H1 (cell line): Measurements from ENCODE around the gene PTTG1IP. TPM values are rescaled to one million over a fixed set of nuclear protein-coding genes. Genes with fewer than 3 reads are reported as not detected.

Experiments used
- CTCF ChIA-PET: fragments of 300-600 bp; sonication (Branson Sonifier 250); formaldehyde crosslinking; loops from one replicate; lab custom pipeline; 2021; ENCODE audit not compliant: partially characterized antibody; lab: Charles Lee
- POLR2A ChIA-PET: fragments of 300-600 bp; sonication (Branson Sonifier 250); formaldehyde crosslinking; loops from one replicate; lab custom pipeline; 2021; ENCODE audit warnings: inconsistent platforms; ENCODE audit not compliant: partially characterized antibody; lab: Charles Lee
- DNase-seq, 2 experiments: peaks; one replicate each; pipeline versions ENCODE4 v3.0.0 to v3.0.0-alpha.2; 2010 to 2022; ENCODE audit warnings: low spot score in 2 of 2, low read depth in 1 of 2, mixed read lengths in 1 of 2
- FAIRE-seq: peaks from 2 replicates; lab custom pipeline; 2011; peaks lifted over from hg19 to GRCh38; lab: Jason Lieb, UNC
- H2AFZ ChIP-seq: 2 replicates; pipeline ENCODE4 v1.8.1; 2012; ENCODE audit warnings: low read length, inconsistent platforms
- H2AK5ac ChIP-seq: 2 replicates; pipeline ENCODE4 v1.6.1; 2013; ENCODE audit warnings: low read depth, low read length
- H2BK120ac ChIP-seq: replicated peaks from 2 replicates; pipeline ENCODE3; 2013; ENCODE audit warnings: low read depth, low read length, inconsistent platforms
- H2BK12ac ChIP-seq: 2 replicates; pipeline ENCODE4 v1.6.1; 2013; ENCODE audit warnings: low read depth, low read length
- H2BK15ac ChIP-seq: 2 replicates; pipeline ENCODE4 v1.6.1; 2013; ENCODE audit warnings: low read length
- H2BK20ac ChIP-seq: 2 replicates; pipeline ENCODE4 v1.6.1; 2013; ENCODE audit warnings: low read length
- H2BK5ac ChIP-seq: 2 replicates; pipeline ENCODE4 v1.6.1; 2013; ENCODE audit warnings: low read depth, low read length
- H3K14ac ChIP-seq: 2 replicates; pipeline ENCODE4 v1.6.1; 2013; ENCODE audit warnings: inconsistent platforms; ENCODE audit not compliant: insufficient read length
- H3K18ac ChIP-seq: 2 replicates; pipeline ENCODE4 v1.6.1; 2013; ENCODE audit warnings: low read length; ENCODE audit errors: extremely low read depth
- H3K23ac ChIP-seq: 2 replicates; pipeline ENCODE4 v1.6.1; 2013; ENCODE audit warnings: inconsistent platforms; ENCODE audit not compliant: insufficient read length
- H3K23me2 ChIP-seq: 2 replicates; pipeline ENCODE4 v1.6.1; 2013; ENCODE audit warnings: low read depth, low read length
- H3K27ac ChIP-seq: 2 replicates; pipeline ENCODE4 v1.6.1; 2011; ENCODE audit warnings: low read depth, low read length, inconsistent platforms
- H3K27me3 ChIP-seq, 4 experiments: replicated peaks in 1 of 4; 1 replicate in 1 of 4; 2 replicates in 3 of 4; pipeline versions ENCODE4 v1.6.1 to v1.8.1; 2011 to 2013; ENCODE audit warnings: low read length in 3 of 4, mild to moderate bottlenecking in 3 of 4, inconsistent platforms in 2 of 4, mixed read lengths in 2 of 4, moderate library complexity in 1 of 4; ENCODE audit not compliant: control insufficient read depth in 3 of 4, insufficient read depth in 3 of 4; ENCODE audit errors: extremely low read depth in 1 of 4
- H3K36me3 ChIP-seq, 4 experiments: 2 replicates each; pipeline versions ENCODE4 v1.6.1 to v1.8.1; 2011 to 2013; ENCODE audit warnings: mild to moderate bottlenecking in 4 of 4, low read length in 3 of 4, moderate library complexity in 2 of 4, control low read depth in 1 of 4, inconsistent platforms in 1 of 4; ENCODE audit not compliant: insufficient read depth in 4 of 4, control insufficient read depth in 2 of 4
- H3K4ac ChIP-seq: replicated peaks from 2 replicates; pipeline ENCODE3; 2013; ENCODE audit warnings: low read length, low read depth, mixed read lengths, inconsistent platforms; ENCODE audit not compliant: insufficient read length
- H3K4me1 ChIP-seq, 4 experiments: replicated peaks in 1 of 4; 1 replicate in 1 of 4; 2 replicates in 3 of 4; pipeline versions ENCODE4 v1.6.1 to v1.8.1; 2011 to 2013; ENCODE audit warnings: low read length in 3 of 4, inconsistent platforms in 2 of 4, mixed read lengths in 1 of 4; ENCODE audit not compliant: insufficient read depth in 4 of 4, control insufficient read depth in 3 of 4
- H3K4me2 ChIP-seq, 2 experiments: 2 replicates each; pipeline versions ENCODE4 v1.6.1 to v1.8.1; 2011 to 2013; ENCODE audit warnings: low read depth in 2 of 2, low read length in 2 of 2, control low read depth in 1 of 2, inconsistent platforms in 1 of 2, mild to moderate bottlenecking in 1 of 2; ENCODE audit not compliant: insufficient read depth in 1 of 2
- H3K4me3 ChIP-seq, 4 experiments: fragments of 200-600, 300-600 bp in 1 of 4; sonication (generic), shearing (Covaris generic), sonication (Bioruptor Twin) in 1 of 4; 2 replicates each; pipeline versions ENCODE4 v1.5.1 to v1.8.1; 2011 to 2016; ENCODE audit warnings: low read length in 4 of 4, low read depth in 3 of 4, control low read depth in 2 of 4, inconsistent platforms in 2 of 4, mild to moderate bottlenecking in 2 of 4, mixed read lengths in 1 of 4, moderate library complexity in 1 of 4; ENCODE audit not compliant: insufficient read depth in 2 of 4; ENCODE audit errors: extremely low read depth in 1 of 4
- H3K56ac ChIP-seq: replicated peaks from 2 replicates; pipeline ENCODE3; 2013; ENCODE audit warnings: low read depth, mild to moderate bottlenecking, mixed read lengths, low read length, inconsistent platforms; ENCODE audit not compliant: insufficient read length
- H3K79me1 ChIP-seq: 2 replicates; pipeline ENCODE4 v1.6.1; 2013; ENCODE audit warnings: low read depth, low read length, control low read depth
- H3K79me2 ChIP-seq, 2 experiments: 2 replicates each; pipeline versions ENCODE4 v1.6.1 to v1.8.1; 2012 to 2013; ENCODE audit warnings: low read length in 2 of 2, mild to moderate bottlenecking in 2 of 2, inconsistent platforms in 1 of 2; ENCODE audit not compliant: insufficient read depth in 2 of 2, control insufficient read depth in 1 of 2
- H3K9ac ChIP-seq, 4 experiments: replicated peaks in 1 of 4; 1 replicate in 1 of 4; 2 replicates in 3 of 4; pipeline versions ENCODE4 v1.6.1 to v1.8.1; 2011 to 2013; ENCODE audit warnings: low read depth in 3 of 4, low read length in 3 of 4, control low read depth in 2 of 4, mild to moderate bottlenecking in 2 of 4, moderate library complexity in 2 of 4, inconsistent platforms in 1 of 4; ENCODE audit errors: extremely low read depth in 1 of 4
- H3K9me3 ChIP-seq, 2 experiments: 2 replicates each; pipeline versions ENCODE4 v1.6.1 to v1.8.1; 2012 to 2013; ENCODE audit warnings: mild to moderate bottlenecking in 2 of 2, moderate library complexity in 2 of 2, control low read depth in 1 of 2, inconsistent platforms in 1 of 2, low read depth in 1 of 2, low read length in 1 of 2, mixed read lengths in 1 of 2; ENCODE audit not compliant: insufficient read depth in 2 of 2
- H4K20me1 ChIP-seq, 2 experiments: replicated peaks in 1 of 2; 2 replicates each; pipeline versions ENCODE3 to v1.8.1; 2011 to 2013; ENCODE audit warnings: inconsistent platforms in 2 of 2, low read length in 2 of 2, mild to moderate bottlenecking in 1 of 2; ENCODE audit not compliant: insufficient read depth in 2 of 2, control insufficient read depth in 1 of 2
- H4K5ac ChIP-seq: 2 replicates; pipeline ENCODE4 v1.6.1; 2013; ENCODE audit warnings: low read length, low read depth, mixed read lengths, inconsistent platforms; ENCODE audit not compliant: insufficient read length
- H4K8ac ChIP-seq: 2 replicates; pipeline ENCODE4 v1.8.0; 2013; ENCODE audit warnings: mild to moderate bottlenecking, moderate library complexity, low read length, inconsistent platforms; ENCODE audit not compliant: insufficient read depth; ENCODE audit errors: extremely low read depth
- H4K91ac ChIP-seq: replicated peaks from 2 replicates; pipeline ENCODE3; 2013; ENCODE audit warnings: low read length, mixed read lengths, inconsistent platforms; ENCODE audit not compliant: insufficient read length
- KDM1A ChIP-seq: fragments of 200-600, 300-600 bp; sonication (generic); IDR thresholded peaks from 2 replicates; pipeline ENCODE4 v1.7.1; 2016; ENCODE audit warnings: mild to moderate bottlenecking, low read length, borderline replicate concordance
- NRF1 ChIP-seq: IDR thresholded peaks from 2 replicates; pipeline ENCODE4 v1.6.1; 2011; ENCODE audit warnings: mild to moderate bottlenecking, low read depth, low read length, improper control_type of control experiment
- POLR2A ChIP-seq, 2 experiments: IDR thresholded peaks; 1 replicate in 1 of 2; 2 replicates in 1 of 2; pipeline ENCODE4 v1.6.1; 2011; ENCODE audit warnings: low read depth in 2 of 2, low read length in 2 of 2, mild to moderate bottlenecking in 2 of 2; ENCODE audit errors: control extremely low read depth in 1 of 2
- TAF1 ChIP-seq: IDR thresholded peaks from 2 replicates; pipeline ENCODE4 v1.6.1; 2011; ENCODE audit warnings: mild to moderate bottlenecking, low read depth, low read length
- WGBS, 2 experiments: shearing (Covaris generic) in 1 of 2; methylation state at CpG; one replicate each; pipeline versions ENCODE4 v1.1.6 to v1.1.7; 2013 to 2015; ENCODE audit warnings: low lambda C conversion rate in 2 of 2, mixed read lengths in 2 of 2, inconsistent platforms in 1 of 2, low coverage in 1 of 2, missing lambda C conversion rate in 1 of 2; ENCODE audit not compliant: insufficient replicate concordance in 2 of 2, insufficient coverage in 1 of 2, insufficient read length in 1 of 2; ENCODE audit errors: extremely low coverage in 1 of 2, missing lambda C conversion rate in 1 of 2; 5-methylcytosine and 5-hydroxymethylcytosine counted together
- polyA plus RNA-seq, 7 experiments: library from polyadenylated mRNA; depleted of rRNA in 3 of 7; stranded (reverse) in 5 of 7; unstranded in 2 of 7; fragments of >200 nt in 5 of 7; fragments of 200-250 nt in 2 of 7; gene quantifications; 1 replicate in 5 of 7; 2 replicates in 1 of 7; 4 replicates in 1 of 7; pipeline versions ENCODE4 v1.2.1 to v1.2.3, GENCODE V29; 2011 to 2013; ENCODE audit warnings: missing spikeins in 2 of 7, mixed read lengths in 2 of 7
- total RNA-seq: library from RNA; stranded (reverse); fragmentation: NEBNext Ultra II Directional; extraction: Animal tissue kit (Norgen Biotek cat#: 25700); gene quantifications from 2 replicates; pipeline ENCODE4 v1.2.1, GENCODE V29; 2021
- TF ChIP-seq, protein P1 (sequence below): IDR thresholded peaks from 2 replicates; pipeline ENCODE4 v1.6.1; 2011; ENCODE audit warnings: low read length, improper control_type of control experiment

PTTG1IP gene
- total and polyA plus RNA-seq, 2 of the 8 experiments (the other 6 are each of a cell fraction or from before 2014, with no cell fraction given): 90.8 to 130 TPM

GRCh38 chr21:44838951-44839350, 34.5 kb downstream of the PTTG1IP start:
- no peak overlapping the region for H2BK120ac ChIP-seq
- no peaks in the 10 kb centered on the region; a peak in 1 of 8 replicates for H3K36me3 ChIP-seq
- no peak overlapping the region for H4K8ac ChIP-seq
- no peak overlapping the region for H3K27ac ChIP-seq
- no peak overlapping the region for H3K23ac ChIP-seq
- no peak overlapping the region for H3K18ac ChIP-seq
- no peaks in the 10 kb centered on the region for H3K79me1 ChIP-seq
- 84% methylated on average over 9 of the region's 9 CpGs; no CpG with 5 or more reads in 1 of the 2 experiments for WGBS, 2 experiments
- H4K5ac ChIP-seq: no peak overlapping the region
- no peak overlapping the region for H2BK20ac ChIP-seq
- ChIA-PET CTCF (interaction anchor here (0.6 to 1.3 kb wide), 2 partner anchors 12 to 70 kb away, joined by 3 read pairs; no protein-coding TSS in a partner anchor), POLR2A (no interaction called here)
- FAIRE-seq: no peak
- H3K4me2 ChIP-seq: no peak overlapping the region
- H4K20me1 ChIP-seq: no peaks in the 10 kb centered on the region
- H3K9me3 ChIP-seq: no peaks in the 10 kb centered on the region
- no peak overlapping the region for H2BK12ac ChIP-seq
- H3K56ac ChIP-seq: no peak overlapping the region
- no peak overlapping the region for H3K4ac ChIP-seq
- no peak overlapping the region for H2BK5ac ChIP-seq
- H2AK5ac ChIP-seq: no peak overlapping the region
- no peak overlapping the region for H3K14ac ChIP-seq
- H3K4me3 ChIP-seq: no peak overlapping the region
- H3K9ac ChIP-seq: no peak overlapping the region
- H3K79me2 ChIP-seq: no peaks in the 10 kb centered on the region
- no peak for DNase-seq
- no peaks in the 10 kb centered on the region; the same call in 1 of the 2 replicates for H3K23me2 ChIP-seq
- H3K27me3 ChIP-seq: no peaks in the 10 kb centered on the region
- no peak overlapping the region for H2AFZ ChIP-seq
- TF ChIP-seq KDM1A: no peak
- no peak for TF ChIP-seq POLR2A (IDR thresholded peaks at IDR 0.05; ENCODE audit: control extremely low read depth in 1 of 2, low read depth in 2 of 2, low read length in 2 of 2)
- TF ChIP-seq NRF1: no peak
- no peak for TF ChIP-seq TAF1
- TF ChIP-seq, protein P1, sequence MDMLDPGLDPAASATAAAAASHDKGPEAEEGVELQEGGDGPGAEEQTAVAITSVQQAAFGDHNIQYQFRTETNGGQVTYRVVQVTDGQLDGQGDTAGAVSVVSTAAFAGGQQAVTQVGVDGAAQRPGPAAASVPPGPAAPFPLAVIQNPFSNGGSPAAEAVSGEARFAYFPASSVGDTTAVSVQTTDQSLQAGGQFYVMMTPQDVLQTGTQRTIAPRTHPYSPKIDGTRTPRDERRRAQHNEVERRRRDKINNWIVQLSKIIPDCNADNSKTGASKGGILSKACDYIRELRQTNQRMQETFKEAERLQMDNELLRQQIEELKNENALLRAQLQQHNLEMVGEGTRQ: no peak
- no peaks in the 10 kb centered on the region; a peak in 2 of 7 replicates for H3K4me1 ChIP-seq
- H2BK15ac ChIP-seq: no peak overlapping the region
- no peak overlapping the region for H4K91ac ChIP-seq
